ENCODE results near the gene CST1. TPM values are rescaled to one million over a fixed set of nuclear protein-coding genes. Genes with fewer than 3 reads are reported as not detected.

The CST1 gene
- total RNA-seq, 2 experiments from 2014 or later: not detected

GRCh38 chr20:23794841-23795240 is 44.1 kb upstream of the CST1 start:
- intact Hi-C loops (cut with DNase I, micrococcal nuclease): loop anchor here in 1 of 2 experiments (5.0 to 10.0 kb wide), 2 partner anchors 202 to 310 kb away; no protein-coding TSS in a partner anchor

GRCh38 chr20:23794065-23794464 is 43.3 kb upstream of the CST1 start:
- H3K36me3 ChIP-seq (ENCODE audit: insufficient read depth, low read length): no peaks in the 10 kb centered on the region
- no peaks in the 10 kb centered on the region for H3K9me3 ChIP-seq (ENCODE audit: control insufficient read depth in 1 of 2, insufficient read depth in 1 of 2, low read length in 2 of 2)
- POLR2A ChIA-PET: no interaction called here
- Mint-ChIP-seq H3K36me3 (ENCODE audit: low read depth) (no peaks in the 10 kb centered on the region), H3K9me3 (no peaks in the 10 kb centered on the region), H3K27me3 (peaks cover 12% of the 10 kb centered on the region), H3K27ac (no peak overlapping the region), H3K4me3 (no peak overlapping the region), H3K4me1 (ENCODE audit: low read depth) (no peaks in the 10 kb centered on the region)
- no peak overlapping the region for H3K4me3 ChIP-seq (ENCODE audit: low read length)
- no peaks in the 10 kb centered on the region for H3K4me1 ChIP-seq (ENCODE audit: insufficient read depth, low read length)
- ATAC-seq (ENCODE audit: poor library complexity): no peak
- no peak for TF ChIP-seq CTCF (IDR thresholded peaks at IDR 0.05)
- no peaks in the 10 kb centered on the region for H3K27me3 ChIP-seq (ENCODE audit: control insufficient read depth in 1 of 2, insufficient read depth in 2 of 2, low read length in 2 of 2)
- intact Hi-C loops (cut with DNase I, micrococcal nuclease): loop anchor here in 1 of 2 experiments (10.0 kb wide), 1 partner anchor 311 kb away; no protein-coding TSS in a partner anchor
- DNase-seq: no peak
- CTCF ChIA-PET: no interaction called here
- H3K27ac ChIP-seq (ENCODE audit: low read depth in 1 of 2, low read length in 2 of 2): no peak overlapping the region

More at GRCh38 chr20:23794841-23795240, 44.1 kb upstream of the CST1 start:
- no peaks in the 10 kb centered on the region for H3K27me3 ChIP-seq (ENCODE audit: control insufficient read depth in 1 of 2, insufficient read depth in 2 of 2, low read length in 2 of 2)
- H3K4me3 ChIP-seq (ENCODE audit: low read length): no peak overlapping the region
- H3K36me3 Mint-ChIP-seq (ENCODE audit: low read depth): no peaks in the 10 kb centered on the region
- no peaks in the 10 kb centered on the region for H3K4me1 Mint-ChIP-seq (ENCODE audit: low read depth)
- H3K36me3 ChIP-seq (ENCODE audit: insufficient read depth, low read length): no peaks in the 10 kb centered on the region
- H3K9me3 Mint-ChIP-seq: no peaks in the 10 kb centered on the region
- POLR2A ChIA-PET: no interaction called here
- DNase-seq (no peak), ATAC-seq (ENCODE audit: poor library complexity) (no peak)
- no peaks in the 10 kb centered on the region for H3K4me1 ChIP-seq (ENCODE audit: insufficient read depth, low read length)
- no peak overlapping the region for H3K4me3 Mint-ChIP-seq
- no peak overlapping the region for H3K27ac Mint-ChIP-seq
- peaks cover 12% of the 10 kb centered on the region for H3K27me3 Mint-ChIP-seq
- H3K9me3 ChIP-seq (ENCODE audit: control insufficient read depth in 1 of 2, insufficient read depth in 1 of 2, low read length in 2 of 2): no peaks in the 10 kb centered on the region
- CTCF ChIA-PET: no interaction called here
- no peak for TF ChIP-seq CTCF (IDR thresholded peaks at IDR 0.05)
- no peak overlapping the region for H3K27ac ChIP-seq (ENCODE audit: low read depth in 1 of 2, low read length in 2 of 2)

GRCh38 chr20:23783447-23783846 is 32.7 kb upstream of the CST1 start:
- TF ChIP-seq CTCF (IDR thresholded peaks at IDR 0.05): no peak
- H3K36me3 Mint-ChIP-seq (ENCODE audit: low read depth): no peaks in the 10 kb centered on the region
- Histone ChIP-seq H3K36me3 (ENCODE audit: insufficient read depth, low read length) (no peaks in the 10 kb centered on the region), H3K27ac (ENCODE audit: low read depth in 1 of 2, low read length in 2 of 2) (no peak overlapping the region), H3K27me3 (ENCODE audit: control insufficient read depth in 1 of 2, insufficient read depth in 2 of 2, low read length in 2 of 2) (no peaks in the 10 kb centered on the region), H3K9me3 (ENCODE audit: control insufficient read depth in 1 of 2, insufficient read depth in 1 of 2, low read length in 2 of 2) (peaks cover 0 to 4% of the 10 kb centered on the region in 2 experiments), H3K4me3 (ENCODE audit: low read length) (no peak overlapping the region), H3K4me1 (ENCODE audit: insufficient read depth, low read length) (no peaks in the 10 kb centered on the region)
- no peaks in the 10 kb centered on the region for H3K9me3 Mint-ChIP-seq
- peaks cover 11% of the 10 kb centered on the region for H3K27me3 Mint-ChIP-seq
- H3K4me3 Mint-ChIP-seq: no peak overlapping the region
- ChIA-PET CTCF (no interaction called here), POLR2A (no interaction called here)
- H3K4me1 Mint-ChIP-seq (ENCODE audit: low read depth): no peaks in the 10 kb centered on the region
- intact Hi-C loops (cut with DNase I, micrococcal nuclease): no loop called here
- ATAC-seq (ENCODE audit: poor library complexity) (no peak), DNase-seq (no peak)
- no peak overlapping the region for H3K27ac Mint-ChIP-seq
